Measurements from ENCODE around the gene MTMR3.

MTMR3 gene

GRCh38 chr22:30031764-30032455, 148.9 kb downstream of the MTMR3 start:
- H3K9ac ChIP-seq, result no peak overlapping the region
- no peaks in the 10 kb centered on the region for H3K27me3 ChIP-seq (ENCODE audit: insufficient read depth, low read depth)
- H3K4me2 ChIP-seq, result no peak overlapping the region
- no peak overlapping the region for H3K27ac ChIP-seq
- H2AFZ ChIP-seq (ENCODE audit: low read depth), result no peak overlapping the region
- no peaks in the 10 kb centered on the region for H3K4me1 ChIP-seq (ENCODE audit: low read depth, poor library complexity, severe bottlenecking)
- no peak for TF ChIP-seq CTCF (conservative IDR thresholded peaks at IDR 0.05; ENCODE audit: low read depth, low read length)
- H3K79me2 ChIP-seq (ENCODE audit: insufficient read depth, low read depth), result no peaks in the 10 kb centered on the region
- H4K20me1 ChIP-seq (ENCODE audit: insufficient read depth), result no peaks in the 10 kb centered on the region
- no peaks in the 10 kb centered on the region for H3K36me3 ChIP-seq (ENCODE audit: insufficient read depth)
- no peak overlapping the region for H3K4me3 ChIP-seq (IDR thresholded peaks at IDR 0.05; ENCODE audit: insufficient read depth, low read depth, low read length)

- no peaks in the 10 kb centered on the region for H3K4me1 ChIP-seq (ENCODE audit: low read depth, poor library complexity, severe bottlenecking)
- no peak overlapping the region for H2AFZ ChIP-seq (ENCODE audit: low read depth)
- H3K4me2 ChIP-seq, result no peak overlapping the region
- TF ChIP-seq CTCF (conservative IDR thresholded peaks at IDR 0.05; ENCODE audit: low read depth, low read length), result no peak
- no peak overlapping the region for H3K27ac ChIP-seq
- H3K79me2 ChIP-seq (ENCODE audit: insufficient read depth, low read depth), result no peaks in the 10 kb centered on the region
- H3K4me3 ChIP-seq (IDR thresholded peaks at IDR 0.05; ENCODE audit: insufficient read depth, low read depth, low read length), result no peak overlapping the region
- H3K9ac ChIP-seq, result no peak overlapping the region
- no peaks in the 10 kb centered on the region for H3K27me3 ChIP-seq (ENCODE audit: insufficient read depth, low read depth)
- H3K36me3 ChIP-seq (ENCODE audit: insufficient read depth), result no peaks in the 10 kb centered on the region
- H4K20me1 ChIP-seq (ENCODE audit: insufficient read depth), result no peaks in the 10 kb centered on the region
Observed at GRCh38 chr22:30033137-30033536, 150.2 kb downstream of the MTMR3 start.

- Histone ChIP-seq H3K9ac (no peak overlapping the region), H3K4me3 (IDR thresholded peaks at IDR 0.05; ENCODE audit: insufficient read depth, low read depth, low read length) (no peak overlapping the region), H2AFZ (ENCODE audit: low read depth) (no peak overlapping the region), H3K79me2 (ENCODE audit: insufficient read depth, low read depth) (no peaks in the 10 kb centered on the region), H4K20me1 (ENCODE audit: insufficient read depth) (no peaks in the 10 kb centered on the region), H3K36me3 (ENCODE audit: insufficient read depth) (no peaks in the 10 kb centered on the region), H3K4me1 (ENCODE audit: low read depth, poor library complexity, severe bottlenecking) (no peaks in the 10 kb centered on the region), H3K4me2 (no peak overlapping the region), H3K27me3 (ENCODE audit: insufficient read depth, low read depth) (no peaks in the 10 kb centered on the region), H3K27ac (no peak overlapping the region)
- TF ChIP-seq CTCF (conservative IDR thresholded peaks at IDR 0.05; ENCODE audit: low read depth, low read length), result no peak
Observed at GRCh38 chr22:30033901-30034300, 150.9 kb downstream of the MTMR3 start.

GRCh38 chr22:30036656-30037055, 153.7 kb downstream of the MTMR3 start:
- no peak for TF ChIP-seq CTCF (conservative IDR thresholded peaks at IDR 0.05; ENCODE audit: low read depth, low read length)

More at GRCh38 chr22:30036656-30037055, 153.7 kb downstream of the MTMR3 start:
- no peak overlapping the region for H3K4me3 ChIP-seq (IDR thresholded peaks at IDR 0.05; ENCODE audit: insufficient read depth, low read depth, low read length)
- H3K9ac ChIP-seq, result no peak overlapping the region
- H3K27ac ChIP-seq, result no peak overlapping the region
- no peaks in the 10 kb centered on the region for H3K27me3 ChIP-seq (ENCODE audit: insufficient read depth, low read depth)
- no peaks in the 10 kb centered on the region for H3K4me1 ChIP-seq (ENCODE audit: low read depth, poor library complexity, severe bottlenecking)
- no peaks in the 10 kb centered on the region for H4K20me1 ChIP-seq (ENCODE audit: insufficient read depth)
- no peak overlapping the region for H3K4me2 ChIP-seq
- no peaks in the 10 kb centered on the region for H3K79me2 ChIP-seq (ENCODE audit: insufficient read depth, low read depth)
- H3K36me3 ChIP-seq (ENCODE audit: insufficient read depth), result no peaks in the 10 kb centered on the region
- no peak overlapping the region for H2AFZ ChIP-seq (ENCODE audit: low read depth)
